ENCODE data around the gene ADPRHL1. TPM values are rescaled to one million over a fixed set of nuclear protein-coding genes. Genes with fewer than 3 reads are reported as not detected.

ADPRHL1 gene
- total RNA-seq, 1 donor = 5.1 TPM

DNA sequence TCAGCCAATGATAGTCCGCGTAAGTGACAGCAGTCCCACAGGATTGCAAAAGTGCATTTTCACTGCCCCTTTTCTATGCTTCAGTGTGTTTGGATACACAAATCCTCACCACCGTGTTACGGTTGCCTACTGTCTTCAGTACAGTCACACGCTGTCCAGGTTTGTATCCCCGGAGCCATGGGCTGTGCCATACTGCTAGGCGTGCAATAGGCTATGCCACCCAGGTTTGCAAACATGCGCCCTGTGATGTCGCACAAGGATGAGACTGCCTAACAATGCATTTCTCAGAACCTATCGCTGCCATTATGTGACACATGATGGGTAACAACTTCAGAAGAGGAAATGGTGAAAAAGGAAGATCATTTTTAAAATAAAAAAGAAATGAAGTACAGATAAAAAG, 16.8 kb upstream of the ADPRHL1 start:
- Histone ChIP-seq H3K9me3 (ENCODE audit: low read depth, low read length) (no peaks in the 10 kb centered on the region), H3K27me3 (ENCODE audit: insufficient read depth, low read length) (no peaks in the 10 kb centered on the region), H4K20me1 (ENCODE audit: insufficient read depth, low read length) (peaks cover 2% of the 10 kb centered on the region), H3K79me2 (ENCODE audit: insufficient read depth, low read length) (peaks cover 16% of the 10 kb centered on the region), H3K4me3 (ENCODE audit: insufficient read depth, low read length) (no peak overlapping the region), H3K36me3 (ENCODE audit: insufficient read depth, low read length) (peaks cover 29% of the 10 kb centered on the region), H3K27ac (ENCODE audit: low read depth, low read length) (no peak overlapping the region), H3K4me2 (ENCODE audit: insufficient read depth, low read length) (no peak overlapping the region), H2AFZ (ENCODE audit: low read length) (no peak overlapping the region), H3K4me1 (ENCODE audit: insufficient read depth, low read length) (no peaks in the 10 kb centered on the region)
- DNase-seq (ENCODE audit: insufficient read length, low spot score, missing footprints) = no peak
- TF ChIP-seq, protein P1, sequence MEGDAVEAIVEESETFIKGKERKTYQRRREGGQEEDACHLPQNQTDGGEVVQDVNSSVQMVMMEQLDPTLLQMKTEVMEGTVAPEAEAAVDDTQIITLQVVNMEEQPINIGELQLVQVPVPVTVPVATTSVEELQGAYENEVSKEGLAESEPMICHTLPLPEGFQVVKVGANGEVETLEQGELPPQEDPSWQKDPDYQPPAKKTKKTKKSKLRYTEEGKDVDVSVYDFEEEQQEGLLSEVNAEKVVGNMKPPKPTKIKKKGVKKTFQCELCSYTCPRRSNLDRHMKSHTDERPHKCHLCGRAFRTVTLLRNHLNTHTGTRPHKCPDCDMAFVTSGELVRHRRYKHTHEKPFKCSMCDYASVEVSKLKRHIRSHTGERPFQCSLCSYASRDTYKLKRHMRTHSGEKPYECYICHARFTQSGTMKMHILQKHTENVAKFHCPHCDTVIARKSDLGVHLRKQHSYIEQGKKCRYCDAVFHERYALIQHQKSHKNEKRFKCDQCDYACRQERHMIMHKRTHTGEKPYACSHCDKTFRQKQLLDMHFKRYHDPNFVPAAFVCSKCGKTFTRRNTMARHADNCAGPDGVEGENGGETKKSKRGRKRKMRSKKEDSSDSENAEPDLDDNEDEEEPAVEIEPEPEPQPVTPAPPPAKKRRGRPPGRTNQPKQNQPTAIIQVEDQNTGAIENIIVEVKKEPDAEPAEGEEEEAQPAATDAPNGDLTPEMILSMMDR (IDR thresholded peaks at IDR 0.05; ENCODE audit: extremely low read depth, low read depth, low read length) = no peak

DNA sequence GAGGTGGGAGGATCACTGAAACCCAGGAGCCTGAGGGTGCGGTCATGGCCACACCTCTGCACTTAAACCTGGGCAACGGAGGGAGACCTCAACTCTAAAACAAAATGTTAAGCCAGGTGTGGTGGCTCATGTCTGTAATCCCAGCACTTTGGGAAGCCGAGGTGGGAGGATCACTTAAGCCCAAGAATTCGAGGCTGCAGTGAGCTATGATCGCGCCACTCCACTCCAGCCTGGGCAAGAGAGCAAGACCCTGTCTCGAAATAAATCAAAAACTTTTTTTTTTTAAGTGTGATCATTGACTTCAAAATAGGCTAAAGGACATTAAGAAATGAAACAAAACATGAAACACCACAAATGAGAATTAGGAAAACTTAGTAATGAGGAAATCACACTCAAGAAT, 16.3 kb upstream of the ADPRHL1 start:
- DNase-seq (ENCODE audit: insufficient read length, low spot score, missing footprints) = no peak
- no peak overlapping the region for H2AFZ ChIP-seq (ENCODE audit: low read length)
- TF ChIP-seq, protein P1 (IDR thresholded peaks at IDR 0.05; ENCODE audit: extremely low read depth, low read depth, low read length) = no peak
- no peak overlapping the region for H3K4me3 ChIP-seq (ENCODE audit: insufficient read depth, low read length)
- H3K4me1 ChIP-seq (ENCODE audit: insufficient read depth, low read length) = no peaks in the 10 kb centered on the region
- H4K20me1 ChIP-seq (ENCODE audit: insufficient read depth, low read length) = peaks cover 2% of the 10 kb centered on the region
- no peak overlapping the region for H3K27ac ChIP-seq (ENCODE audit: low read depth, low read length)
- H3K27me3 ChIP-seq (ENCODE audit: insufficient read depth, low read length) = no peaks in the 10 kb centered on the region
- H3K36me3 ChIP-seq (ENCODE audit: insufficient read depth, low read length) = peaks cover 26% of the 10 kb centered on the region
- peaks cover 16% of the 10 kb centered on the region for H3K79me2 ChIP-seq (ENCODE audit: insufficient read depth, low read length)
- H3K9me3 ChIP-seq (ENCODE audit: low read depth, low read length) = no peaks in the 10 kb centered on the region
- H3K4me2 ChIP-seq (ENCODE audit: insufficient read depth, low read length) = no peak overlapping the region

DNA sequence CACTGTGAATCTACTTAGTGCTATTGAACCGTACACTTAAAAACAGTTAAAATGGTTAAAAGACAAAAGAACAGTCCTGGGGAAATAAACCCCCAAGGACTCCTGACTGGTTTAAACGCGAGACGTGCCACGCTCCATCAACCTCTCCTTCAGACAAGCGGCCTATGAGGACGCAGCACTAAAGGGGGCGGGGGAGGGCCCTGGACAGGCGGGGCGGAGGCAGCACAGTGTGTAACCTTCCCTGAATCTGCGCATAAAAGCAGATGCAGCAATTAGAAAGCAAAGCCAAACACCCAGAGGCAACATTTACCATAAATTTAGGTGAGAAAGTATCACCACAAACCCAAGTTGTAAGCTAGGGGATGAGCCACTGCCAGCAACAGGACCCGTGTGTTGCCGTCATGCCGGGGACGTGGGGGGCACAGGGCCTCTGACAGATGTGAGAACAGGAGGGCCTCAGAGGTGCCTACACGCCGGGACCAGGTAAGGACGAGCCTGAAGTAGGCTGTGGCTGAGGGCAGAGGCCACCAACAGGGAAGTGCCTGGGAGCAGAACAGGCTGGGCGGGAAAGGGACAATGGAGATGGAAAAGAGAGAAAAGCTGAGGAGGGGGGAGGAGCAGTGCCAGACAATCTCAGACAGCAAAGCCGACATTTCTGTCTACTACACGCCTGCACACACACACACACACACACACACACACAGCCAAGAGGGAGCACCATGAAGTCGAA, 15.3 kb upstream of the ADPRHL1 start:
- peaks cover 22% of the 10 kb centered on the region for H3K36me3 ChIP-seq (ENCODE audit: insufficient read depth, low read length)
- H3K4me2 ChIP-seq (ENCODE audit: insufficient read depth, low read length) = no peak overlapping the region
- no peaks in the 10 kb centered on the region for H3K4me1 ChIP-seq (ENCODE audit: insufficient read depth, low read length)
- H2AFZ ChIP-seq (ENCODE audit: low read length) = no peak overlapping the region
- H3K79me2 ChIP-seq (ENCODE audit: insufficient read depth, low read length) = peaks cover 16% of the 10 kb centered on the region
- no peak for DNase-seq (ENCODE audit: insufficient read length, low spot score, missing footprints)
- H3K27ac ChIP-seq (ENCODE audit: low read depth, low read length) = no peak overlapping the region
- H3K27me3 ChIP-seq (ENCODE audit: insufficient read depth, low read length) = no peaks in the 10 kb centered on the region
- TF ChIP-seq, protein P1 (IDR thresholded peaks at IDR 0.05; ENCODE audit: extremely low read depth, low read depth, low read length) = no peak
- H3K4me3 ChIP-seq (ENCODE audit: insufficient read depth, low read length) = no peak overlapping the region
- peaks cover 2% of the 10 kb centered on the region for H4K20me1 ChIP-seq (ENCODE audit: insufficient read depth, low read length)
- no peaks in the 10 kb centered on the region for H3K9me3 ChIP-seq (ENCODE audit: low read depth, low read length)

DNA sequence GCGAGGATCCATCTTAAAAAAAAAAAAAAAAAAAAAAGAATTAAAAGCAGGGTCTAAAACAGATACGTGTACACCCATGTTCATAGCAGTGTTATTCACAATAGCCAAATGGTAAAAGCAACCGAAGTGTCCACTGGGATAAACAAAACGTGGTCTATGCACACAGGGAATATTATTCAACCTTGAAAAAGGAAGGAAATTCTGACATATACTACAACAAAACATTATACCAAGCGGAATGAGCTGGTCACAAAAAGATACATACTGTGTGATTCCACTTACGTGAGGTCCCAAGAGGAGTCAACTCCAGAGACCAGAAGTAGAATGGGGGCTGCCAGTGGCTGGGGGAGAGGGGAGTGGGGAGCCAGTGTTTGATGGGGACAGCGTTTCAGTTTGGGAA, 14.7 kb upstream of the ADPRHL1 start:
- TF ChIP-seq, protein P1 (IDR thresholded peaks at IDR 0.05; ENCODE audit: extremely low read depth, low read depth, low read length) = no peak
- H2AFZ ChIP-seq (ENCODE audit: low read length) = no peak overlapping the region
- peaks cover 17% of the 10 kb centered on the region for H3K36me3 ChIP-seq (ENCODE audit: insufficient read depth, low read length)

More for the DNA sequence above, 14.7 kb upstream of the ADPRHL1 start:
- Histone ChIP-seq H3K9me3 (ENCODE audit: low read depth, low read length) (no peaks in the 10 kb centered on the region), H3K27me3 (ENCODE audit: insufficient read depth, low read length) (no peaks in the 10 kb centered on the region), H3K4me3 (ENCODE audit: insufficient read depth, low read length) (no peak overlapping the region), H3K4me2 (ENCODE audit: insufficient read depth, low read length) (no peak overlapping the region), H3K27ac (ENCODE audit: low read depth, low read length) (no peak overlapping the region), H3K4me1 (ENCODE audit: insufficient read depth, low read length) (no peaks in the 10 kb centered on the region), H4K20me1 (ENCODE audit: insufficient read depth, low read length) (peaks cover 2% of the 10 kb centered on the region), H3K79me2 (ENCODE audit: insufficient read depth, low read length) (peaks cover 16% of the 10 kb centered on the region)
- no peak for DNase-seq (ENCODE audit: insufficient read length, low spot score, missing footprints)

Measured in osteoblast (primary cell).